HCT116 (cell line): ENCODE measurements around the gene SELENOM.

Experiments used
- CTCF ChIP-seq, 3 experiments: fragments of 200-600 bp in 1 of 3; sonication (generic) in 1 of 3; IDR thresholded peaks in 2 of 3; conservative IDR thresholded peaks in 1 of 3; 2 replicates each; pipeline ENCODE4 v1.5.1; 2012 to 2017; ENCODE audit warnings: low read depth in 2 of 3, low read length in 2 of 3, antibody characterized with exemption in 1 of 3, borderline replicate concordance in 1 of 3, control low read depth in 1 of 3, mild to moderate bottlenecking in 1 of 3, mixed read lengths in 1 of 3, mixed run types in 1 of 3, moderate library complexity in 1 of 3; ENCODE audit not compliant: insufficient read depth in 1 of 3
- SP1 ChIP-seq: IDR thresholded peaks from 2 replicates; pipeline ENCODE4 v1.6.1; 2012; ENCODE audit warnings: low read depth

- TF ChIP-seq CTCF (IDR thresholded peaks at IDR 0.05 in 2 of 3, conservative IDR thresholded peaks at IDR 0.05 in 1 of 3; ENCODE audit: borderline replicate concordance in 1 of 3, insufficient read depth in 1 of 3, low read depth in 2 of 3, low read length in 2 of 3) (peak in 2 of 3 experiments; percentile 72 to 79; a peak in 4 of 6 replicates), SP1 (no peak)
Observed at GRCh38 chr22:31082606-31083376, 24.6 kb downstream of the SELENOM start.
